Trophoblast cell (in vitro differentiated cells and primary cell): ENCODE measurements around the gene CCDC3.

ENCODE experiments used
- DNase-seq, 2 donors: peaks; one replicate each; pipeline ENCODE4 v3.0.0-alpha.2; 2016
- H2AFZ ChIP-seq: 2 replicates; pipeline ENCODE4 v1.6.1; 2013; ENCODE audit warnings: low read length, moderate library complexity, mild to moderate bottlenecking; ENCODE audit not compliant: insufficient read depth, poor library complexity
- H2AK5ac ChIP-seq: 2 replicates; pipeline ENCODE4 v1.6.1; 2013; ENCODE audit warnings: mild to moderate bottlenecking, low read length
- H2BK120ac ChIP-seq: 2 replicates; pipeline ENCODE4 v1.6.1; 2013; ENCODE audit warnings: low read length, mild to moderate bottlenecking, moderate library complexity; ENCODE audit not compliant: insufficient read depth, poor library complexity
- H2BK12ac ChIP-seq: 2 replicates; pipeline ENCODE4 v1.6.1; 2013; ENCODE audit warnings: mild to moderate bottlenecking, low read length, moderate library complexity
- H2BK5ac ChIP-seq: 2 replicates; pipeline ENCODE4 v1.6.1; 2013; ENCODE audit warnings: low read length, low read depth, moderate library complexity, mild to moderate bottlenecking; ENCODE audit not compliant: poor library complexity
- H3K14ac ChIP-seq: 2 replicates; pipeline ENCODE4 v1.6.1; 2013; ENCODE audit warnings: mild to moderate bottlenecking, low read length
- H3K18ac ChIP-seq: 2 replicates; pipeline ENCODE4 v1.6.1; 2013; ENCODE audit warnings: mild to moderate bottlenecking, low read length
- H3K23ac ChIP-seq: 2 replicates; pipeline ENCODE4 v1.6.1; 2013; ENCODE audit warnings: low read length
- H3K27ac ChIP-seq: 2 replicates; pipeline ENCODE4 v1.5.1; 2013; ENCODE audit warnings: low read depth, mild to moderate bottlenecking, inconsistent platforms, low read length, moderate library complexity
- H3K27me3 ChIP-seq: 2 replicates; pipeline ENCODE4 v1.6.1; 2013; ENCODE audit warnings: inconsistent platforms, mild to moderate bottlenecking, low read length, moderate library complexity; ENCODE audit not compliant: insufficient read depth
- H3K36me3 ChIP-seq, 2 experiments: 1 replicate in 1 of 2; 2 replicates in 1 of 2; pipeline ENCODE4 v1.6.1; 2013; ENCODE audit warnings: low read length in 2 of 2, mild to moderate bottlenecking in 2 of 2, moderate library complexity in 1 of 2; ENCODE audit not compliant: insufficient read depth in 2 of 2, control insufficient read depth in 1 of 2
- H3K4ac ChIP-seq: 2 replicates; pipeline ENCODE4 v1.6.1; 2013; ENCODE audit warnings: low read depth, mild to moderate bottlenecking, low read length, moderate library complexity
- H3K4me1 ChIP-seq, 2 experiments: 1 replicate in 1 of 2; 2 replicates in 1 of 2; pipeline ENCODE4 v1.6.1; 2013; ENCODE audit warnings: low read length in 2 of 2, mild to moderate bottlenecking in 2 of 2, moderate library complexity in 1 of 2; ENCODE audit not compliant: insufficient read depth in 2 of 2, control insufficient read depth in 1 of 2
- H3K4me2 ChIP-seq: 2 replicates; pipeline ENCODE4 v1.6.1; 2013; ENCODE audit warnings: inconsistent platforms, mild to moderate bottlenecking, low read length, moderate library complexity
- H3K4me3 ChIP-seq: 2 replicates; pipeline ENCODE4 v1.5.1; 2013; ENCODE audit warnings: mild to moderate bottlenecking, low read depth, low read length, inconsistent platforms
- H3K79me1 ChIP-seq: one replicate; pipeline ENCODE4 v1.6.1; 2013; ENCODE audit warnings: low read length
- H3K79me2 ChIP-seq: 2 replicates; pipeline ENCODE4 v1.6.1; 2013; ENCODE audit warnings: low read length, mild to moderate bottlenecking; ENCODE audit not compliant: control insufficient read depth, insufficient read depth, poor library complexity
- H3K9ac ChIP-seq: 2 replicates; pipeline ENCODE4 v1.6.1; 2013; ENCODE audit warnings: mild to moderate bottlenecking, low read length
- H3K9me3 ChIP-seq: 2 replicates; pipeline ENCODE4 v1.6.1; 2013; ENCODE audit warnings: low read depth, mild to moderate bottlenecking, control low read depth, inconsistent platforms, low read length; ENCODE audit not compliant: insufficient read depth
- H4K12ac ChIP-seq: 2 replicates; pipeline ENCODE4 v1.6.1; 2013; ENCODE audit warnings: low read depth, mild to moderate bottlenecking, low read length, moderate library complexity
- H4K8ac ChIP-seq: 2 replicates; pipeline ENCODE4 v1.6.1; 2013; ENCODE audit warnings: low read depth, mild to moderate bottlenecking, low read length, moderate library complexity
- H4K91ac ChIP-seq: one replicate; pipeline ENCODE4 v1.6.1; 2013; ENCODE audit warnings: low read depth, mild to moderate bottlenecking, low read length, moderate library complexity
- WGBS: extraction: QIAGEN DNeasy Blood & Tissue Kit; methylation state at CpG from one replicate; pipeline ENCODE4 v1.1.7; 2013; ENCODE audit warnings: missing lambda C conversion rate; ENCODE audit not compliant: insufficient read length, insufficient coverage; ENCODE audit errors: extremely low coverage; 5-methylcytosine and 5-hydroxymethylcytosine counted together

CCDC3 gene

DNA sequence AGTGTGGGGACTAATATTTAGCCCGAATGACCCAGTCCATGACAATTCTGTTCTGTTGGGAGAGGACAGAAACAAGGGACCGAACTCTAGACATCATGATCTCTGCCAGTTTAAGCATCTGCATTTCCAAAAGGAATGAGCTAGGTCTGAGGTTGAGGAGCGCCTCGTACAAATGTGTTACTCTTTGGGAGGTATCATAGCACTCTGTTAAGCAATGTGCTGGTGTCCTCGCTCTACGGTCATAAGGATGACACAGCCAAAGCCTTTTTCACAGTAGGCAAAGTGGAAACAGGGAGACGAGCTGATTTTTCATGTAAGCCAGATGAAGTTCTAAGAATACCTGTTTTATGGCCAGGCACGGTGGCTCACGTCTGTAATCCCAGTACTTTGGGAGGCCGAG, 15.4 kb upstream of the CCDC3 start:
- Histone ChIP-seq H2BK5ac (no peak overlapping the region), H3K27me3 (no peaks in the 10 kb centered on the region), H3K79me1 (no peaks in the 10 kb centered on the region), H4K12ac (no peak overlapping the region), H3K4me2 (no peak overlapping the region), H3K9me3 (no peaks in the 10 kb centered on the region), H2BK12ac (no peak overlapping the region), H3K79me2 (no peaks in the 10 kb centered on the region), H2BK120ac (no peak overlapping the region), H3K18ac (no peak overlapping the region), H4K91ac (no peak overlapping the region), H3K14ac (no peak overlapping the region), H3K4me1 (no peaks in the 10 kb centered on the region), H2AFZ (no peak overlapping the region), H4K8ac (no peak overlapping the region), H3K4ac (no peak overlapping the region), H3K9ac (no peak overlapping the region), H3K23ac (no peak overlapping the region), H2AK5ac (no peak overlapping the region), H3K27ac (no peak overlapping the region), H3K4me3 (no peak overlapping the region), H3K36me3 (no peaks in the 10 kb centered on the region)
- no peak for DNase-seq
- no CpG with 5 or more reads among the region's 10 CpGs for WGBS

DNA sequence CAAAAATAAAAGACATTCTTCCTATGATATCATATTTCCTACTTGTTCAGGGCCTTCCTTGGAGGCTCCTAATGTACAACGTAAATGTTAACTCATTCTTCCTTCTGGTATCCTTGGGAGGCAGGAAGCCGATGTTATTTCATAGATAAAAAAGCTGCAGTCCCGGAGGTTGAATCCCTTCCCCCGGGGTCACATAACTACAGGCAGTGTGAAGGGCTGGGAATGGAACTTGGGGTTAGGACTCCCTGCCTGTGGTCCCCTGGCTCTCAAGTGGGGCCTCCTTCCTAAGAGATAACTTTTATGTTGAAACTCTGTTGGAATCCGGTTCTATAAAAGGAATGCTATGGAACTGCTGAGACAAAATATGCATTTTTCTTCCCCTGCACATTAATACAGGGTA, 14.9 kb upstream of the CCDC3 start:
- Histone ChIP-seq H2AK5ac (no peak overlapping the region), H3K9ac (no peak overlapping the region), H3K18ac (no peak overlapping the region), H3K23ac (no peak overlapping the region), H3K9me3 (no peaks in the 10 kb centered on the region), H3K4me3 (no peak overlapping the region), H3K79me1 (no peaks in the 10 kb centered on the region), H2BK5ac (no peak overlapping the region), H3K27me3 (no peaks in the 10 kb centered on the region), H2BK12ac (no peak overlapping the region), H3K79me2 (no peaks in the 10 kb centered on the region), H2BK120ac (no peak overlapping the region), H3K4ac (no peak overlapping the region), H4K91ac (no peak overlapping the region), H4K8ac (no peak overlapping the region), H2AFZ (no peak overlapping the region), H3K36me3 (no peaks in the 10 kb centered on the region), H3K4me1 (no peaks in the 10 kb centered on the region), H3K27ac (no peak overlapping the region), H3K14ac (no peak overlapping the region), H4K12ac (no peak overlapping the region), H3K4me2 (no peak overlapping the region)
- no CpG with 5 or more reads among the region's 5 CpGs for WGBS
- no peak for DNase-seq

DNA sequence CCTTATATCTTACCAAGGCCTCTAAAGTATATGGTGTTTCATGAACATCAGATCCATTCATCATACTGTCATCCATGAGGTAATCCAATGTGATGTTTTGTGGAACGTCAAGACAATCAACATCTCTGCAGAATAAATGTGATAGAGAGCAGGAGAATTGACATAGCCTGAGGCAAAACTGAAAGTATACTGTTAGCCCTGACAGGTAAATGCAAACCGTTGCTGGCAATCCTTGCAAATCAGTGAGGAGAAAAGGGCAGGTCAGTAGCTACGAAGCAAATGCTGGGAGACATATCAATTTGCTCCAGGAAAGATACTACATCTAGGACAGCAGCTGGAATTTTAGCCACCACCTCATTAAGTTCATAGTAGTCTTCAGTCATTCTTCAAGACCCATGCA, 4.5 kb upstream of the CCDC3 start:
- no peak overlapping the region for H3K14ac ChIP-seq
- peaks cover 2 to 4% of the 10 kb centered on the region in 2 experiments for H3K4me1 ChIP-seq
- H2AFZ ChIP-seq, result no peak overlapping the region
- no peak for DNase-seq
- no peak overlapping the region for H3K9ac ChIP-seq
- no CpG with 5 or more reads among the region's 3 CpGs for WGBS
- H2BK5ac ChIP-seq, result no peak overlapping the region
- H2BK120ac ChIP-seq, result no peak overlapping the region
- no peak overlapping the region for H2BK12ac ChIP-seq
- no peak overlapping the region for H3K27ac ChIP-seq
- H3K27me3 ChIP-seq, result peaks cover 5% of the 10 kb centered on the region
- no peaks in the 10 kb centered on the region for H3K79me1 ChIP-seq
- H4K8ac ChIP-seq, result no peak overlapping the region
- H3K9me3 ChIP-seq, result no peaks in the 10 kb centered on the region
- H4K12ac ChIP-seq, result no peak overlapping the region
- no peak overlapping the region for H3K18ac ChIP-seq
- no peaks in the 10 kb centered on the region for H3K36me3 ChIP-seq
- no peaks in the 10 kb centered on the region for H3K79me2 ChIP-seq
- H3K4me3 ChIP-seq, result no peak overlapping the region
- no peak overlapping the region for H4K91ac ChIP-seq
- H3K23ac ChIP-seq, result no peak overlapping the region
- H2AK5ac ChIP-seq, result no peak overlapping the region
- no peak overlapping the region for H3K4ac ChIP-seq
- no peak overlapping the region for H3K4me2 ChIP-seq

DNA sequence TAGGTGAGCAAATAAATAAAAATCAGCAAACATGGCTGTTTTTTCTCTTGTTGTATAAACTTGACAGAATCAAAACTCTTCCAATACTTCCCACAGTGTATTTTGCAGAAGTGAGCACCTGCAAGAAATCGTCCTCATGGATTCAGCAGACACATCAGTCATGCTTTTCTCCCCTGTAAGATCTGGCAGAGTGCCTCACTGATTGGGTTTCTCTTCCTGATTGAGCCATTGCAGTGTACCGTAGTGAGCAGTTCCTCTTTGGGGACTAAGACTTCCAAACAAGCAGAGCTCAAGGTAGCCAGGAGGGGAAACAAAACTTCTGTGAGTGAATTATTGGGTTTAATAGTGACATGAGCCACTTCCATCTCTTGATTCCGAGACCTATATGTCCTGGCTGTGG, 2.2 kb upstream of the CCDC3 start:
- WGBS, result no CpG with 5 or more reads among the region's 3 CpGs
- Histone ChIP-seq H2AFZ (no peak overlapping the region), H3K14ac (no peak overlapping the region), H3K27ac (no peak overlapping the region), H2BK5ac (no peak overlapping the region), H3K4me1 (peaks cover 6 to 11% of the 10 kb centered on the region in 2 experiments), H3K79me1 (no peaks in the 10 kb centered on the region), H3K18ac (no peak overlapping the region), H3K79me2 (no peaks in the 10 kb centered on the region), H2AK5ac (no peak overlapping the region), H2BK12ac (no peak overlapping the region), H3K4me3 (no peak overlapping the region), H4K91ac (no peak overlapping the region), H3K36me3 (no peaks in the 10 kb centered on the region), H2BK120ac (no peak overlapping the region), H3K9me3 (no peaks in the 10 kb centered on the region), H3K27me3 (peaks cover 13% of the 10 kb centered on the region), H3K9ac (no peak overlapping the region), H4K12ac (no peak overlapping the region), H3K4ac (no peak overlapping the region), H4K8ac (no peak overlapping the region), H3K23ac (no peak overlapping the region), H3K4me2 (no peak overlapping the region)
- DNase-seq, result no peak
